Osteoblast (primary cell): ENCODE data around the gene GYG1. TPM values are rescaled to one million over a fixed set of nuclear protein-coding genes. Genes with fewer than 3 reads are reported as not detected.
A peak's percentile ranks its signal among the peaks of the same experiment; 100 is the strongest.

Experiments used
- DNase-seq: peaks from one replicate; pipeline ENCODE4 v3.0.0; 2011; ENCODE audit warnings: low spot score, mixed read lengths; ENCODE audit not compliant: insufficient read length; ENCODE audit errors: missing footprints
- H2AFZ ChIP-seq: 2 replicates; pipeline ENCODE4 v1.6.0; 2011; ENCODE audit warnings: mild to moderate bottlenecking, low read length
- H3K27ac ChIP-seq: 2 replicates; pipeline ENCODE4 v1.5.1; 2011; ENCODE audit warnings: mild to moderate bottlenecking, low read depth, low read length, moderate library complexity
- H3K27me3 ChIP-seq: 2 replicates; pipeline ENCODE4 v1.6.0; 2012; ENCODE audit warnings: mild to moderate bottlenecking, control low read depth, inconsistent platforms, low read length, moderate library complexity; ENCODE audit not compliant: insufficient read depth
- H3K36me3 ChIP-seq: 2 replicates; pipeline ENCODE4 v1.5.1; 2011; ENCODE audit warnings: mild to moderate bottlenecking, low read length, control low read depth, moderate library complexity; ENCODE audit not compliant: insufficient read depth
- H3K4me1 ChIP-seq: 2 replicates; pipeline ENCODE4 v1.5.1; 2011; ENCODE audit warnings: mild to moderate bottlenecking, low read length, control low read depth, moderate library complexity; ENCODE audit not compliant: insufficient read depth
- H3K4me2 ChIP-seq: 2 replicates; pipeline ENCODE4 v1.6.0; 2011; ENCODE audit warnings: mild to moderate bottlenecking, low read length; ENCODE audit not compliant: insufficient read depth
- H3K4me3 ChIP-seq: fragments of 200-600 bp; sonication (generic); 3 replicates; pipeline ENCODE4 v1.5.1; 2012; ENCODE audit warnings: mild to moderate bottlenecking, low read length, inconsistent platforms; ENCODE audit not compliant: insufficient read depth
- H3K79me2 ChIP-seq: 2 replicates; pipeline ENCODE4 v1.6.0; 2012; ENCODE audit warnings: mild to moderate bottlenecking, low read length, control low read depth, inconsistent platforms; ENCODE audit not compliant: insufficient read depth
- H3K9me3 ChIP-seq: 2 replicates; pipeline ENCODE4 v1.5.1; 2011; ENCODE audit warnings: low read depth, low read length, control low read depth
- H4K20me1 ChIP-seq: 2 replicates; pipeline ENCODE4 v1.6.0; 2012; ENCODE audit warnings: mild to moderate bottlenecking, low read length, control low read depth; ENCODE audit not compliant: insufficient read depth
- CTCF ChIP-seq: IDR thresholded peaks from 2 replicates; pipeline ENCODE4 v1.5.1; 2011; ENCODE audit warnings: mild to moderate bottlenecking, low read depth, low read length, moderate library complexity; ENCODE audit errors: extremely low read depth
- total RNA-seq: library from RNA; depleted of rRNA; stranded (reverse); fragments of >200 nt; gene quantifications from 2 replicates; pipeline ENCODE4 v1.2.3, GENCODE V29; 2012

Gene GYG1
- total RNA-seq, 1 donor = 42.3 TPM

GRCh38 chr3:149010504-149010951 lies 19.2 kb downstream of the GYG1 start:
- H3K4me1 ChIP-seq = peaks cover 29% of the 10 kb centered on the region
- no peak overlapping the region for H3K27ac ChIP-seq
- DNase-seq = no peak

GRCh38 chr3:149010966-149011365 lies 19.6 kb downstream of the GYG1 start:
- no peak for TF ChIP-seq CTCF
- peaks cover 5% of the 10 kb centered on the region for H3K79me2 ChIP-seq
- no peak overlapping the region for H3K4me2 ChIP-seq
- H2AFZ ChIP-seq = no peak overlapping the region
- H3K4me3 ChIP-seq = no peak overlapping the region
- H4K20me1 ChIP-seq = no peaks in the 10 kb centered on the region
- no peaks in the 10 kb centered on the region for H3K9me3 ChIP-seq
- no peak overlapping the region for H3K27ac ChIP-seq
- H3K36me3 ChIP-seq = peaks cover 36% of the 10 kb centered on the region
- peaks cover 29% of the 10 kb centered on the region for H3K4me1 ChIP-seq
- DNase-seq = no peak
- no peaks in the 10 kb centered on the region for H3K27me3 ChIP-seq

More at GRCh38 chr3:149010504-149010951, 19.2 kb downstream of the GYG1 start:
- no peak for TF ChIP-seq CTCF
- H3K79me2 ChIP-seq = peaks cover 7% of the 10 kb centered on the region
- H3K4me2 ChIP-seq = no peak overlapping the region
- no peak overlapping the region for H3K4me3 ChIP-seq
- no peak overlapping the region for H2AFZ ChIP-seq
- H3K27me3 ChIP-seq = no peaks in the 10 kb centered on the region
- peaks cover 36% of the 10 kb centered on the region for H3K36me3 ChIP-seq
- H4K20me1 ChIP-seq = no peaks in the 10 kb centered on the region
- no peaks in the 10 kb centered on the region for H3K9me3 ChIP-seq

- Histone ChIP-seq H4K20me1 (no peaks in the 10 kb centered on the region), H3K9me3 (no peaks in the 10 kb centered on the region), H2AFZ (no peak overlapping the region), H3K27ac (no peak overlapping the region), H3K27me3 (no peaks in the 10 kb centered on the region), H3K4me2 (no peak overlapping the region), H3K36me3 (peaks cover 36% of the 10 kb centered on the region), H3K4me3 (no peak overlapping the region), H3K4me1 (peaks cover 35% of the 10 kb centered on the region), H3K79me2 (peaks cover 5% of the 10 kb centered on the region)
- no peak for DNase-seq
- no peak for TF ChIP-seq CTCF
These were observed 20.3 kb downstream of the GYG1 start for GRCh38 chr3:149011676-149012075.

GRCh38 chr3:149013726-149014125 lies 22.4 kb downstream of the GYG1 start:
- TF ChIP-seq CTCF = no peak
- Histone ChIP-seq H3K79me2 (peaks cover 8% of the 10 kb centered on the region), H3K4me3 (no peak overlapping the region), H3K27me3 (no peaks in the 10 kb centered on the region), H2AFZ (no peak overlapping the region), H3K27ac (peak overlapping the region; percentile 79), H3K4me2 (peak overlapping the region; percentile 70), H3K4me1 (peaks cover 53% of the 10 kb centered on the region), H3K9me3 (no peaks in the 10 kb centered on the region), H3K36me3 (peaks cover 25% of the 10 kb centered on the region), H4K20me1 (no peaks in the 10 kb centered on the region)
- peak; percentile 51 for DNase-seq
